AG20443 (cell line): Measurements from ENCODE around the gene GPR65.
A peak's percentile ranks its signal among the peaks of the same experiment; 100 is the strongest.
"Not testable (repeated sequence)": the region's sequence is repeated elsewhere in the genome, so short reads cannot be mapped to it uniquely, and the experiment has no call there.

Source experiments
- DNase-seq: peaks from one replicate; pipeline ENCODE4 v3.0.0; 2012; ENCODE audit warnings: low spot score, mixed read lengths

The GPR65 gene

DNA sequence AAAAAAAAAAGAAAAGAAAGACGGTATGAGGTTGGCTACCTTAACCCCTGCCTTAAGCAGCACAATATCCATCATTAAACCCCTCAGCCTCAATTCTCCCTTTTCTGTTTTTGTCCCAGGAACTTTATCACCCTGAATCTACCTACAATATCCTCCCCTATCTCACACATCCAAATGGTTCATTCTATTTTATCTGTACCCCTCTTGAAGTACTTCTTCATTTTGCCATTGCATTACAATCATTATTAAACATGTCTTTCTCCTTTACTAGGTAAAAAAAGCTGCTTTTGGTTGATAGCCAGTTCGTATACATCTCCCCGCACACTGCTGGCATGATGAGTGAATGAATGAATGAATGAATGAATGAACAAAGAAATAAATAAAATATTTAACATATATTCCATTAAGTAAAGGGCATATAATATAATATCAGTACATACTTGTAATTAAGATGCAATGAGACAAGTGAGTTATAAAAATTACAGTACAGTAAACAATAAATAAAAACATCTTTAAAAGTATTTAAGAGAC, 364 bp upstream of the GPR65 start:
- no peak for DNase-seq

DNA sequence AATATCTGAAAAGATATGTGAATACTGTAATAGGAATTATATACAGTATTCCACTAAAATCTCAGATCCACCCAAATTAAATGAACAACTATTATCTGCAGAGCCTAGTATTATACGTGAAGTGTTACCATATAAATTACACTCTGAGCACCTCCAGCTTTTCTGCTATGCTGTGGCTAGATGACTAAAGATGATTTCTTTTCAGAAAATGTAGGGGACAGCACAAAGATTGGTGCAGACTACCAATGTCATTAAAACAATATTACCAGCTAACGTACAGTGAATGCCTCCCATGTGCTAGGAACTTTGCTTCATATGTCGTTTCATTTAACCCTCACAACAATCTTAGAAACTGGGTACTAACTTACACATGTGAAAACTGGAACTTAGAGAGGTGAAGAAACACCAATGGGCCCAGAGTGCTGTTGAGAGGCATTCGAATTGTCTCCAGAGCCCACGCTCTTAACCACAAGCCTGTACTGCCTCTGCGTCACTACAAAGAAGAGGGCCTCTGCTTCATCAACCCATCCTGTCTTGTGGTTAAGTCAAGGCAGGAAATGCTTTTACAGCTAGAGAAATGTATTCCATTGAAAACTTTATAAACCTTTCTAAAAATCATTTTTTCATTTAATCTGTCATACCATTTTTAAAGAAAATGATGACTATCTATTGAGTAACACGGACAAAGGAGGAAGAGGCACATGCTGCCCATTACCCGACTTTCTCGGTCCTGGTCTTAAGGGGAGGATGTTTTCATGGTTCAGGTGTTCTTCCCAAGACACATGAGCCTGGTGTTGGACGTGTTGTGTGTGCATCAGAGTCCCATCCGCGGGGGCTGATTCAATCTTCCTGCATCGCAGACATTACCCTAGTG, 1.3 kb downstream of the GPR65 start:
- DNase-seq, result no peak

DNA sequence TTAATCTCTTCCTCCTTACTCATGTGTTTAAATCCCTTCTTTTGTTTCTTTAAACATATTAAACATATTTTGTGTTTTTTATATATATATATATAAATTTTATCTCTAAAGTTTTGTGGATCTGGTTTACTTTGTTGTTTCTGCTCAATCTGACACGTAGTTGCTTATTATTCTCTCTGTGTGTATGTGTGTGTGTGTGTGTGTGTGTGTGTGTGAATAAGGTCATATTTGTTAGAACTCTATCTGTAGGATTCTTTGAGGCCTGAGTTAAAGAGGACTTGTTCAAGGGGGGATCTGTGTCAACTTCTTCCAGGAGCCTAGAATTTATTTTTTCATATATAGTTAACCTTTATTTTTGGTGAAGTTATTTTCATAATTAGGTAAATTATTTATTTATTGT, 2.7 kb downstream of the GPR65 start:
- no peak for DNase-seq

DNA sequence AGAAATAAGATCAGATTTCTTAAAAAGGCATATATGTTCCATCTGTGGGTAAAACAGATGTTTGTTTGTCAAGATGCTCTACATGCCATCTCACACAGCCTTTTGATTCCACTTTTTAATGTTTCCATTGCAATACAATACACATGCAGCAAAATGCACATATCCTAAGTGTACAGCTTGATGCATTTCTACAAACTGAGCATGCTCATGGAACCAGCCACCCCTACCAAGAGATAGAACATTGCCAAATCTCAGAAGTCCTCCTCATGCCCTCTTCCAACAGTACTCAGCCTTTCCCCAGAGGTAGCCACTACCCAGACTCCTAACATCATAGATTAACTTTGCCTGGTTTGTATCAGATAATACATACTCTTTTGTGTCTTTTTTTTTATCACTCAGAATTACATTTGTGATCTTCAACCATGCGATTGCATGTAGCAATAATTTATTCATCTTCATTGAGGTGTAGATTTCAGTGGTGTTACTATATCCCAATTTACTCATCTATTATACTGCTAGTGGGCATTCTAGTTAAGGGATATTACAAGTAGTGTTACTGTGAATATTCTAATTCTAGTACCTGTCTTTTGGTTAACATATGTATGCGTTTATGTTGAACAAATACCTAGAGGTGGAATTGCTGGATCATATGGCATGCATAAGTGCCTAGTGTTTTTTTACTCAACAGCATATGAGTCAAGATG, 3.3 kb downstream of the GPR65 start:
- no peak for DNase-seq

DNA sequence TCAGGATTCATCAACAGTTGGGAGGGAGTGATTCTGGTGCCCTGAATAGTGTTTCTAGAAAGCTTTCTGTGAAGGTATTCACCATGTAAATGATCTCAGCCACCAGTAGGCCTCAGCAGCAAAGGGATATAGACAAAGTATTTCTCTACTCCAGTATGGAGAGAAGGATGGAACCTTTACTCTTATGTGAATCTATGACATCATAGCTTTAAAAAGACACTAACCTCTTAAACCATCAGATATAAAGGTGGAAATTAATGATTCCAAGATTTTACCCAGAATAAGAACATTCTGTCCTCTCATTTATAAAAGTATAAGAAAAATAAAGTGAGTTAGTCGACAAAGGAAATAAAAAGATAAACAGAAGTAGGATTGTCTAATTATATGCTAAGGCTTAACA, 4.6 kb downstream of the GPR65 start:
- DNase-seq, result no peak

DNA sequence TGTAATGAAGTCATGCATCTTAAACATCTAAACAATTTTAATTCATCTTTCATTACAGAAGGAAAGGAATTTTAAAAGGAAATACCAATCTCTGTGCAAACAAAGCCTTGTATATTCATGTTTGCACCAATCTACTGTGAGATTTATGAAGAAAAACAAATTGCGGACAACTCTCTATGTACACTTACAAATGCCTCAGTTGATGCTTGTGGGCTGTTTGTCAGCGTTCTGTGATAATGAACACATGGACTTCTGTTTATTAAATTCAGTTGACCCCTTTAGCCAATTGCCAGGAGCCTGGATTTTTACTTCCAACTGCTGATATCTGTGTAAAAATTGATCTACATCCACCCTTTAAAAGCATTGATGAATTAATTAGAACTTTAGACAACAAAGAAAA, 5.4 kb downstream of the GPR65 start:
- DNase-seq, result no peak

DNA sequence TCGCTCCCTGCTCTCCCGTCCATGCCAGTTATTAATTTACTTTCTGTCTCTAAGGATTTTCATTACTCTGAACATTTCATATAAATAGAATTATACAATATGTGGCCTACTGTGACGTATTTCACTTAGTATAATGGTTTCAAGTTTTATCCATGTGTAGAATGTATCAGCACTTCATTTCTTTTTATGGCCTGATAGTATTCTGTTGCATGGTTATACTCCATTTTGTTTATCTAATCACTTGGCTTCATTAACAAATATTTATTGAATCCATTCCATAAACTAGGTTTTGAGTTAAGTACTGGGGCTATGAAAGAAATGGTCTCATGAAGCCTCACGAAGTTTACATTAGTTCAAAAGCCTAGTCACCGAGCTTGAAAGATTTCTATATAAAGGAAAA, 7.6 kb downstream of the GPR65 start:
- DNase-seq, result no peak

DNA sequence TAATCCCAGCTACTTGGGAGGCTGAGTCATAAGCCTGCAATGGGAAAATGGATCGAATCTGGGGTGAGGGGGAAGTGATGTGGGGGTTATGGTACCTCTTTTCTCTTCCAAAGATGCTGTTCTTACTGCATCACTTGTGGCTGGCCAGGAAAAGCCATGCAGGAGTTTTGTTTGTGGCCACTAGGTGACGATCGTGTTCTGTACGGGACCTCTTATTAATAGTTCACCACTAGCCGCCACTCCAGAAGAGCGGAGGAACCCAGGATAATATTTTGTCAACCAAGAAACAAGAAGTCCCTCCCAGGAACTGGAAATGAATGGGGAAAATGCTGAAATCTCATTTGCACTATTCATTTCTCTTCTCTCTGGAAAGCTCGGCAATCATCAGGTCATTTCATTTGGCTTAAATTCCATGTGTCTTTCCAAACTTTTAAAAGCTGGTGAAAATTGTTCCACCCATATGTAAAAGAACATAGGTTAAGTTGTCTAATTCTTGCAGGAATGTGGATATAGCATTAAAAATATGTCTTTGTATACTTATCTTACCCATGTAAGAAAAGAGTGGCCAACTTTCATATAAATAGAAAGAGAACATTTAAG, 8.9 kb downstream of the GPR65 start:
- peak; percentile 84 for DNase-seq

DNA sequence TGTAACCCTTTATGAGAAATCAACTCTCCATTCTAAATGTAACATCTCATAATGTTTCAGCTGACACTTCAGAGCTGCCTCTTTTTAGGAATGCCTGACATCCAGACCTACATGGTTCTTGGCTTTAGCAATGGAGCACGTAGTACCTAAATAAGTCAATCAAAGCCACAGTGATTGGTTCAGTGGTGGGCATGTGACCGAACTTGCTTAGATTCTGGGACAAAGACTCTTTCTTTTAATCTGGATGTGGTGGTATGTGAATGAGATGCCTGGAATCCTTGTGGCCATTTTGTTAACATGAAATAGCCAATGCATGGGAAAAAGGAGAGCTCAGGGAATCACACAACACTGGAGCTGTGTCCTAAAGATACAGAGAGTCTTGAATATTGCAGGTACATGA, 11.8 kb downstream of the GPR65 start:
- no peak for DNase-seq

DNA sequence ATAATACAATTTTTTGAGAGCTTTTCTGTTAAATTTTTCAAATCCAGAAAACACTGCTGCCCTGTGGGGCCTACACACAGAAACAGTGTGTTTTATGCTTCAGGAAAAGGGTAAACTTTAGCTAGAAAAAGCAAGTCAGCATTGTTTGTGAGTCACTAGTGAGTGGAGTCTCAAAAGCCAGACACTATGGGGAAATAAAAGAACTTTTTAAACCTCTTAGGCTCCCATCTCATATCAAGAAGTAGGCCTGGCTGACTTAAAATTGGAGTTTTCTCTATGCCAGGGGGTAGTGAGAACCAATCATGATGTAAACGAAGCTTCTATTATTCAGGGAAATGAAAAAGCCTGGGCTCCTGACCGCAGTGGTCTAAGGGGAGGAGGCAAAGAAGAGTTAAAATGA, 12.6 kb downstream of the GPR65 start:
- no peak for DNase-seq

DNA sequence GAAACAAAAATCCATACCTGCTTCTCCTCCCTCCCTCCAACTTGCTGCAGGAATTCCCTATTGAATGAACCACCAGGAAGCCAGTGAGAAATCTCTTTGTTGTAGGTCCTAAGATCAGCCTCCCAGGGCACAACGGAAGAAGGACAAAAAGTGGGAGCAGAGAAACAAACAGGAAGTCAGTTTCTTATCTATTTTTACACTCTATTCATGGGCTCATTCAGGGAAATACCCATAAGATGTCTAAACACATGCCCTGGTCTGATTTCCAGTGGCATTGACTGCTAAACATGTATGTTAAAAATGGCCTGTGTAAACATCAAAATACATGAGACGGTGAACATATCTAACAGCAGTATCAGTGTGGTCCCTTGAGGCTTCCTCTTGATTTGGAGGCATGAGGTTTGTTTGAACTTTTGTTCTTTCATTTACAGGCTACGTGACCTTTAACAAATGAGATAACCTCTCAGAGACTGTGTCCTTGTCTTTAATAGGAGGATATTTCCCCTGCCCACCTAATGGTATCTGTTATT, 18.8 kb downstream of the GPR65 start:
- DNase-seq, result no peak

DNA sequence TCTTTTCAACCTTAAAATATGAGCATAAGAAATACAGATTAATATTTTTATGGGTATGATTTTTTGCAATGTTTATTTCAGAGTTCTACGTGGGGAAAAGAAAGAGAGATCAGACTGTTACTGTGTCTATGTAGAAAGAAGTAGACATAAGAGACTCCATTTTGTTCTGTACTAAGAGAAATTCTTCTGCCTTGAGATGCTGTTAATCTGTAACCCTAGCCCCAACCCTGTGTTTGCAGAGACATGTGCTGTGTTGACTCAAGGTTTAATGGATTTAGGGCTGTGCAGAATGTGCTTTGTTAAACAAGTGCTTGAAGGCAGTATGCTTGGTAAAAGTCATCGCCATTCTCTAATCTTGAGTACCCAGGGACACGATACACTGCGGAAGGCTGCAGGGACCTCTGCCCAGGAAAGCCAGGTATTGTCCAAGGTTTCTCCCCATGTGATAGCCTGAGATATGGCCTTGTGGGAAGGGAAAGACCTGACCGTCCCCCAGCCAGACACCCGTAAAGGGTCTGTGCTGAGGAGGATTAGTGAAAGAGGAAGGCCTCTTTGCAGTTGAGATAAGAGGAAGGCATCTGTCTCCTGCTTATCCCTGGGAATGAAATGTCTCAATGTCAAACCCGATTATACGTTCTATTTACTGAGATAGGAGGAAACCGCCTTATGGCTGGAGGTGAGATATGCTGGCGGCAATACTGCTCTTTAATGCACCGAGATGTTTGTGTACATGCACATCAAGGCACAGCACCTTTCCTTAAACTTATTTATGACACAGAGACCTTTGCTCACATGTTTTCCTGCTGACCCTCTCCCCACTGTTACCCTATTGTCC, 19.5 kb downstream of the GPR65 start:
- DNase-seq, result not testable (repeated sequence)

DNA sequence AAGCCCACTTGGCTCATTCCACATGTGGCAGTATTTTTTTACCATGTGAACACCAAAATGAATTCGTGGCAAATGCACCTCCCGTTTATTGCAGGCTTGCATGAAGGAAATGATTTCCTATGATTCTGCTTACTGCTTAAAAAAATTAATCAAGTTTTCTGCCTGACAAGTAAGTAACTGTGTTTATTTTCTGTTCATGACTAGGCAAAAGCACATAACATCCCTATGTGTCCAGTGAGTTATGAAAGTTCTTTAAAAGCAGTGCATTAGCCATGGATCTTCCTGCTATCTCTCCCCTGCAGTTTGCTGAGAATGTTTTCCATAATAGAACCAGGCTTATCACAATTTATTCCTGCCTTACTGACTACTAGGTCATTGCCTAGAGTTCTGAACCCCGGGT, 20.4 kb downstream of the GPR65 start:
- DNase-seq, result no peak

DNA sequence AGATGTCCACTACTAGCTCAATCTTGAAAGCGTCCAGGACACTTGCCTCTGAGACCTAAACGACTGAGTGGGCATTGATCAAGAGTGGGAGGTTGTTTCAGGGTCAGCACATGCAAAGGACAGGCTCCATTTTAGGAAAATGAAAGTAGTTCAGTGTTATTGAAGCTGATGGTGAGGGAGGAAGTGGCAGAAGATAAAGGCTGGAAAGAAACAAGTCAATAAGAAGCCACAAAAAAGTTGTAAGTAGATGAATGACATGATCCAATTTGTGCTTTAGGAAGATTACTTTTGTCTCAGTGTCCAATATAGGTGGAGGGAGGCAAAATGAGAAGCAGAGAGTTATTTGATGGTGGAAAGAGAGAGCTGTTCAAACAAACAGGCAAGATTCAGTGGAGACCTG, 22.0 kb downstream of the GPR65 start:
- DNase-seq, result no peak

DNA sequence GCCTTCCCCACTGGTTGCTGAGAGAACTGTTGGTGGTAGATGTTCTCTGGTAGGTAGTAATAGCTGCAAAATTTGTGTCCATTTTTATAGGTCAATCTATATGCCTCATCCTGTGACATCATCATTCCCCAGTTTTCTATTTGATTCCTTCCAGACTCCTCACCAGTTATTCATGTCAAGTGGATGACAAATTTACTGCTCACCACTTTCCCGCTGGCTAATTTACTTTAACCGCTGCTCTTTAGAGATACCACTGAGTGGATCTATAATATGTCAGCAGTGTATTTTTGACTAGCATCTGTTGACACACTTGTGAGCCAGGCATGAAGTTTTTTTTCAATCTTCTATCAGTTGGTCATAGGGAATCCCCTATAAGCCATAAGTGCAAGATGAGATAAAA, 24.6 kb downstream of the GPR65 start:
- no peak for DNase-seq

DNA sequence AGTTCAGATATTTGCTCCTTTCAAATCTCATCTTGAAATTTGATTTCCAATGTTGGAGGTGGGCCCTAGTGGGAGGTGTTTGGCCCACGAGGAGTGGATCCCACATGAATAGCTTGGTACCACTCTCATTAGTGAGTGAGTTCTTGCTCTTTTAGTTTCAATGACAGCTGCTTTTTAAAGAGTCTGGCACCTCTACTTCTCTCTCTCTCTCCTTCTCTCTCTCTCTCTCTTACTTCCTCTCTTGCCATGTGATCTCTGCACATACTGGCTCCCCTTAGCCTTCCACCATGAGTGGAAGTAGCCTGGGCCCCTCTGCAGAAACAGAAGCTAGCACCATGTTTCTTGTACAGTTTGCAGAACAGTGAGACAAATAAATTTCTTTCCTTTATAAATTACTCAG, 25.1 kb downstream of the GPR65 start:
- DNase-seq, result no peak

DNA sequence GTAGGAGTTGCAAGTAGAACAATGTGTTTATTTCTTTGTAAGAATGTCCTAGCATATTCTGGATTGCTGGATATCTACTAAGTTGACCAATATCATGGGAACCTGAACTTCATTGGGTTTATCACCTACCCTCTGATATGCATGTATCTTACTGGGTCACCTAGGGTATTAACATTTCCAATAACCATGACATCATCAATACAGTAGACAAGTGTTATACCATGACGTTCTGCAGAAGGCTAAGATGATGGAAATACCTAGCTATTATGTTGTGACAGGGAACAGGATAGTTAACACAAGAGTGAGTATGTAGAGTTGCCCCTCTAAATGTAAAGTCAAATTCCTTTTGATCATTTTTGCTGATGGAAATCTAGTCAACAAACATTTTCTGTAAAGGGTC, 26.0 kb downstream of the GPR65 start:
- no peak for DNase-seq

DNA sequence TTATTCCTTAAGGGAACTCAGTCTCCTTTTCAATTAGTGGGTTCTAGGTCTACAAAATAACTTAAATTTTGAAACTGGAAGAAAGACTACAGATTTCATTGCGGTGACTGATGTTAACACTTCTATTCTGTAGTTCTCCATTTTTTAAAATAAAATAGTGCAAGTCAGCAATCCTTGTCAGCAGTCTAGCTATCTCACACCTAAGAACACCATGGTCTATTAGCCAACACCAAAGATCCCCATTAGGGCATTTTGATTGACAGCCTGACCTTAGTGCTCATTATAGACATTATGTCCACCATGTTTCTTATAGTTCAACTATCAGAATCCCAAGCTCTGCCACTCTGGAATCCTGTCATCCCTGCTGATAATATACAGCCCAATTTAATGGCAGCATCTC, 27.4 kb downstream of the GPR65 start:
- no peak for DNase-seq

DNA sequence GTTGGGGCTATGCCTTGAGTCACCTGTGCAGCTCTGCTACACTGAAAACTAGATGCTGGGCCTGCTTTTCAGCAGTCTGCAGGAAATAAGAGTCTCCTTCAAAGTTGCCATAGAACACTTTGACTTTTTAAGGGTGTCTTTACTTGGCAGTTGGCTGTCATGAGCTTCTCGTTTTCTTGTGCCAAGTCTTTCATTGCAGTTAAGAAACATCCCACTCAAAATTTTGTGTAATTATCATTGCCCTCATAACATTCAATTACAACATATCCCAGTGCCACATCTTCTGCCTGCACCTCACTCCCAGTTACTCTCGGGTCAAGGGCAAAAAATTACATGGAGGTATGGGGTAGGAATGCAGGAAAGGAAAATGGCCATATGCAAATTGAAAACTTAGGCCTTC, 29.1 kb downstream of the GPR65 start:
- no peak for DNase-seq

DNA sequence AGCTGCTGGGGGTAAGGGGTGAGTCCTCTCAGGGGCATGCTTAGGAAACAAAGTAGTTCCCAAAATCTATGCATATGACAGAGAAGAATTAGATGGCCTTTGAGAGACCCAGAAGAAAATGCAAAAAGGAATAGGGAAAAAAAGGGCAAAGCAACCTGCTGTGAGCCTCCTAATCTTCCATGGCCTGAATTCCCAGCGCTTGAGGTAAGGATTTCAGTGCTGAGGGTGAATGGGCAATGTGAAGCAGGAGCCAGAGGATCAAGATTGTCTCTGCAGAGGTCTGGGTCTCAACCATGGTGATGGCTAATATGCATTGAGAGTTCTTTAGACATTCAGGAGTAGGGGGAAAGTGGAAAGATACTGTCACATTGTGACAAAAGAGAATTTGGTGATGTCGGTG, 31.5 kb downstream of the GPR65 start:
- no peak for DNase-seq

DNA sequence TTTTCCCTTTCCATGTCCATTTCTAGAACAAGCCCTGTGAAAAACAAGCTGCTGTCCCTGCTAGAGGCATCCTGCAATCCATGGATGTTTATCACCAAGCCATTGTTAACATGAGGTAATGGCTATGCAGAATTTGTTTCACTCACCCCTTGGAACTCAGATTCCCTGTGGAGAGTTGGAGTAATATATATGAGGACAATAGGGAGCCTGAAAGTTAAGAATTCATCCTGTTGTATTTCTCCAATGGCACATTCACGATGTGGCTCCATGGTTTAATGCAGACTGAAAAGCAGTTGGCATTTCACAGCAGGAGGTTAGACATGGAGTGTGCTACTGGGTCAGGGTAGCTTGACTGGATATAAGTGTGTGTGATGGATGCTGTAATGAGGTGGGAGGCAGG, 32.4 kb downstream of the GPR65 start:
- no peak for DNase-seq

DNA sequence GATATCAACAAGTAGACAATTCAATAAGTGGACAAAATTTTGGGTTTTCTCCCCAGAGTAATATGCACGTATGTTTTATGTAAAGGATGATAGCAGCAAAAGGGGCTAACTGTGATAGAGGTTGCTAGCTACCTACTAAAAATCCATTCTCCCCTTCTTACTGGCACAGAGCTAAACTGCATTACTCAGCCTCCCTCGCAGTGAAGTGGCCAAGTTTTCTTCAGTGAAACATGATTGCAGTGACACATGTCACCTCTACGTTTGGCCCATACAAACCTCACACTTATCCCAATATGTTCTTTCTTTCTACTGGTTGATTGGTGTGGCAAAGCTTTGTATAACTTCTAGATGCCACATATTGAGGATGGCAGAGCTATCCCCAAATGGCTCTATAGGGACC, 34.3 kb downstream of the GPR65 start:
- DNase-seq, result no peak
